ENCODE results near the gene PEPD. TPM values are rescaled to one million over a fixed set of nuclear protein-coding genes. Genes with fewer than 3 reads are reported as not detected.

PEPD gene
- total RNA-seq, 1 donor from 2014 or later: 32.6 TPM

DNA sequence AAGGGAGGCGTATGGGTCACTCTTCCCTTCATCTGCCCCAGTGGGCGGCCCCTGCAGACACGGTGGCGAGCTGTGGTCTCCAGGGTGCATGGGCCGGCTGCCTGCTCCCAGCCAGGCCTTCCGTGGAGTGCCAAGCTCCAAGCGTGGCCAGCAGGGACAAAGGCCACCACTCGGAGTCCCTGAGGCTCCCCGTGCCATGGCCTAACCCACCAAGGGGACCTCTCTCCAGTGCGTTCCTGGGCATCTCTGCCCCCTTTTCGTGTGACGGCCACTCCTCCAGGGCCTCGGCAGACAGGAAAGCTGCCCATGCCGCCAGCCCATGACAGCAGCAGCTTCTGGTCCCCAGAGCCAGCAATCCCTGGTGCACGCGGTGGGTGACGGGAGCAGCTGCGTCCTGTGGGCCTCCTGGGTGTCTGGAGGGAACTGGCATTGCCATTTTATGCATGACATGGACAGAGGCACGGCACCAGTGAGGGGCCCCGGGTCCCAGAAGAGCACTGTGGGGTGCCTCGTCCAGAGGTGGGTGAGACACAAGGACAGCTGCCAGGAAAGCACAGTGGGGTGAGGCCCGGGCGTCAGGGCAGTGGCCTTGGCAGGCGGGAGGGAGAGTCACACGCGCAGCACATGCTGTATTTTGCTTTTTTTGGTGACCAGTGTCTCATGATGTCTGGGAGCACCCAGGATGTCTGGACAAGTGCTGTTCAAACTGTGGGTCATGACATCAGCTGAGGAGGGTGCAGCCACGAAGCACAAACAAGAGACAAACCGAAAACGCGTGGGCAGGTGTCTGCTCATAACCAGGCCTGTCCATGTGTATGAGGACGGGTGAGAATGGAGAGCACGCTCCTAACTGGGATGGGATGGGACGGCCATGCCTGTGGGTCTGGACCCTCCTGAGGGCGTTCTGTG, 115.8 kb downstream of the PEPD start:
- DNase-seq: no peak

DNA sequence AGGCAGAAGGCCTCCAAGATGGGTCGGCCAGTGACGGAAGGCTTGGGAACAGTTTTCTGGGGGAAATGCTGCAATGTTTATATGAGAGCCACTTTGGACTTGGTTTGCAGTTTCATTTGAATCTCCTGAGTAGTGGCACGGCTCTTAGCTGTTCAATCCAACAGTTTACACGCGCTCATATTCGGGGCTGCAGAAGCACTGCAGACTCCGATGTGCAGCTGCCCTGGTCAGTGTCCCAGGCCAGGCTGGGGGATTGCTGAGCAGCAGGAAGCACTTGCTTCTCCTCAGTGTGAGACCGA, 116.4 kb downstream of the PEPD start:
- DNase-seq: peak; percentile 57

DNA sequence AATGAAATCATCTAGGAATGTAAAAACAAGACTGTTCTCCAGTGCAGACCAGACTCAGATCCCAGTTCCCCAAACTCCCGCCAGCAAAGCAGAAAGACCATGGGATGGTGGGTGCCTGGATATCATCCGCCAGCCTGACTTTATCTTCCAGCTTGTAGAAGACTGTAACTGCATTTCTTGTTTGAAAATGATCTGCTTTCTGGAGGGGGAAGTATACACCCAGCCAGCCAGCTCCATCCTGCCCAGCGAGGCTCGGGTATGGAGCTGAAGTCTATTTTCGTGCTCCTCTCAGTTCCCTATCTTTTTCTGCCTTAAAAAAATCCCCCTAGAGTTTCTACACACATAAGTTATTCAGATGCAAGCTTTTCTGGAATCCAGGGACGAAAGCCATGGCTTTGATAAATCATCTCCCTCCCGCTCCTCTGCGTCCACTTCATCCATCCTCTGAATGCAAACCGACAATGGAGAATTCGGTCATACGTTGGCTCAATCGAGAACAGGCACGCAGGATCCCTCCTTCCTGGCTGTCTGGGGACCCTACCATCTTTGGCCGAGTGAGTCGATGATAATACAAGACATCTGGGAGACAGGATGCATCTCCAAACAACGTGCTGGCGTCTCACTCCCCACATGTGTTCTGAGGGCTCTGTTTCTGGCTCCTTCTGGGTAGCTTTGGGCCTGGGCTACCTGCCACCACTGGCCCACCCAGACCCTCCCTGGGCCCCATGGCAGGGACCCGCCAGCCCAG, 116.9 kb downstream of the PEPD start:
- DNase-seq: peak; percentile 81

DNA sequence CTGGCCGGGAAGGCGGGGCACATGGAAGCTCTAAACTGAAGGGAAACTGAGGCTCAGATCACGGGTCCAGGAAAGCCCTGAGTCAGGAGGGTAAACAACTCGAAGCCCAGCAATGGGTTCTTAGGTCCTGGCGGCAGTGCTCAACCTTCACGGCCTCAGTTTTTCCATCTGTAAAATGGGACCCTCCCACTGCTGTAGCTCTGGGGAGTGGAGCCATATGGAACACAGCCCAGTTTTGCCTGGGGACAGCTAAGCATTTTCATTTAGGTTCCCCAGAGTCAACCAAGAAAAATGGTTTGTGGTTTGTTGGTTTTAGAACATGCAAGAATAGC, 117.7 kb downstream of the PEPD start:
- no peak for DNase-seq

DNA sequence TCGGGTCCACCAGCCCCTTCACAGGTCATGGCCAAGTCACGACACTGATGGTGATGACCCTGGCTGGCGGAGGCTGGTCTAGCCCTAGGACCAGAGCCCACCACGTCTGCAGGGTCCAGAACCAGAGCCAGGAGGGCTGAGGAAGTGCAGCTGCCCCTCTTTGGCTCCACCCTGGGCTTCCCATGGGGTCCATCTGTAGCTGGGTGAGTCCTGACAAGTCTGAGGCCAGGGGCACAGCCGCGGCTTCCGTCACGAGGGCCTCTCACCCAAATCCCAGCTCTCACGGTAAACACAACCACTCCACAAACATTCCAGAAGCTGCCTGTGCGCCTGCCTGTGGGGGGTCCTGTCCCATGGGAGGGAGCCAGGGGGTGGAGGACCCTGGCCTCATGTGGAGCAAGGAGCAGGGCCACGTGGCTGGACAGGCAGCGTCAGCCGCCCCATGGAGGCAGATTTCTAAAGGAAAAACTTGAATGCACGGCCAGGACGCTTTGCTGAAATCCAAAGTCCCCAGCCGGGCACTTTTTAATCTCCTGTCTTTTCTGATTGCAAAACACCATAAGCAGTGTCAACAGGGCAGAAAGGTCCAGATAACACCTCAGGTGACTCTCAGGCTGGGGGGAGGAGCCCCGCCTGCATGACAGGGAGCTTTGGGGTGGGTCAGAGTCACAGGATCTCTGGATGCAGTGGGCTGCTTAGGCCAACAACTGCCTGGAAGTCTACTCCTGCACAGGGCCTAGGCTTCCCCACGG, 118.2 kb downstream of the PEPD start:
- no peak for DNase-seq

DNA sequence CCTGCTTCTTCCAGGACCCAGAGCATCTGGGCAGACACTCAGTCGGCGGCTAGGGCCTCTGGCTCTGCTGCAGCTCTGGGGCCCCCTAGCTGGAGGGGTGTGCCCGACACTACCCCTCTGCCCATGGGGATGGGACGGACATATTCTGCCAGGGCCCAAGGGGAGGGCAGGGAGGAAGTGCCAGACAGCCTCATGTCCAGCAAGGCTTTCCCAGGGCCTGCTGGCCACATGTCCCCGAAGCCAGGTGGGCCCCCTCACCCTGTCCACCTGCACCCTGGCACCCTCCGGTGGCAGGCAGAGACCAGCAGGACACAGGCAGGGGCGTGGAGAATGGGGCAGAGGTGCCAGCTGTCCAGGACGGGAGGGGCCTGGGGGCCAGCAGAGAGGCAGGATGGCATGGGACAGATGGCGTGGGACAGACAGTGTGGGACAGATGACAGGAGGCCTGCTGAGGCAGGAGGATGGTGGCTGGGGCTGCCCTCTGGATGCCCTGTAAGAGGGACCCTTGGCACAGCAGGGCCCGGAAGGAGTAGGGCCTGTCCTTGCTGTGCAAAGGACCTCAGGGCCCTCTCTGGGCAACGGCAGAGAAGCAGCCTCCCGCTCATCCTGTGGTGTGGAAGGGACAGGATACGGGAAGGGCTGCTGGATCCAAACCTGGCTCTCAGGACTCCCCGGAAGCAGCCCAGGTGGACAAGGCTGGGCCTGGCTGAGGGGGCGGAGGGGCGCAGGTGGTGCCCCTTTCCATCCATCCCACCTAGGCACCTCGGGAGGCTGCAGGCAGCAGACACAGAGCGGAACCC, 119.0 kb downstream of the PEPD start:
- DNase-seq: peak; percentile 51

DNA sequence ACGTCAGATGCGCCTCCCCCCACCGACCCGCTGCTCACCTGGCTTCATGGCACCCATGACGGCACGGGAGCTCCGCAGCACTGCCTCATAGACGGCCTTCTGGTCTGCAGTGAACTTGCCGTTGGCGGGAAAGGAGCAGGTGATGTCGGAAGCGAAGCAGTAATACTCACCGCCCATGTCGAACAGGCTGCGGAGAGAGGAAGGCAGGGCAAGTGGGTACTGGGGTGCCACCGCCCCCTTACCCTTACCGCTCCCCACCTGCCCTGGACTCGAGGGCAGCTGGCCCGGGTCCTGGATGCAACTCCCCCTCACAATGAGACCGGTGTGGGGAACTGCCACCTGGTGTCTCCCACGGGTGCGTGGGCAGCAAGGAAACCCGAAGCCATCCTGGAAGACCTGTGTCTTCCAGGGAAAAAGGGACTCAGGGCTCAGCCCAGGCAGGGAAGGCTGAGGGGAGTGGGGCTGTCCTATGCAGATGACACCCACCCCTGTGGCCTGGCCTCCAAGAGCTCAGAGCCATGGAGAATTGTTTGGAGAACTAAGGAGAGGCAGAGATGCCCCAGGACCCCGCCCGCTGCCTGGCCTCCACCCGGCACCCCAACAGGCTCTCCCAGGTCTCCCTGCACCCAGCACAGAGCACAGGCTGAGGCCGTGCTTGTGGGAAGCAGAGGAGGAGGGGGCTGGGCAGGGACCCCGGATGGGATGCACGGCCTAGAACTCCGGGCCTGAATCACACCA, 119.7 kb downstream of the PEPD start:
- no peak for DNase-seq

DNA sequence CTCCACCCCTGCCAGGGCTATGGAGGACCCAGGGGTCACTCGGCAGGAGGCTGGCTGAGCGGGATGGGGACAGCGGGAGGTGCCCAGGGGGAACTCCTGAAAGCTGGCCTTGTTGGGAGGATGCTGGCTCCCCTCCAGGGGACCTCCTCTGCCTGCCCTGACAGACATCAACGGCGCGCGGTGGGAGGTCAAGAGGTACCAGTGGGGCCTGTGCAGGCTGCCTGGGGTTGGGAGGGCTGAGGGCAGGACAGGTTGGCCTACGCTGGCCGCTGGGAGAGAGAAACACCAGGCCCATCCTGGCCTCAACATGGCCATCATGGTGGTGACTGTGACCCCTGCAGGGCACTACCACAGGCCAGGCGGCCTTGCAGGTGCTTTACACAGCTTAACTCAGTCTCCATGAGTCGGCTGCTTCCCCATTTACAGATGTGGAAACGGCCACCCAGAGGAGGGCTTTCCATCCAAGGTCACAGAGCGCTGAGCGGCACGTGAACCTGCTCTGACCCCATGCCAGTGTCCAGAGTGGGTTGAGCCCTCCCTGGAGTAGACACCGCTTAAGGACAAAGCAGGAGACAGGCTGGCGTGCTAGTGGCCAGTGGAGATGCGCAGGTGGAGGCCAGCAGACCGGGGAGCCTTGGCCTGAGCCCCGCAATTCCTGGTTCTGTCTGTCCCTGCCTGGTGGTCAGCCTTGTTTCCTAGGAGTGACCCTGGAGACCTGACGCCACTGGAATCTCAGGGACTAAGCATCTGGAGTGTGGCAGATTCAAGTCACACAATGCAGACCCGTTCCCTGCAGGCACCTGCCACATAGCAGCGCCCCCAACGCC, 120.5 kb downstream of the PEPD start:
- no peak for DNase-seq

DNA sequence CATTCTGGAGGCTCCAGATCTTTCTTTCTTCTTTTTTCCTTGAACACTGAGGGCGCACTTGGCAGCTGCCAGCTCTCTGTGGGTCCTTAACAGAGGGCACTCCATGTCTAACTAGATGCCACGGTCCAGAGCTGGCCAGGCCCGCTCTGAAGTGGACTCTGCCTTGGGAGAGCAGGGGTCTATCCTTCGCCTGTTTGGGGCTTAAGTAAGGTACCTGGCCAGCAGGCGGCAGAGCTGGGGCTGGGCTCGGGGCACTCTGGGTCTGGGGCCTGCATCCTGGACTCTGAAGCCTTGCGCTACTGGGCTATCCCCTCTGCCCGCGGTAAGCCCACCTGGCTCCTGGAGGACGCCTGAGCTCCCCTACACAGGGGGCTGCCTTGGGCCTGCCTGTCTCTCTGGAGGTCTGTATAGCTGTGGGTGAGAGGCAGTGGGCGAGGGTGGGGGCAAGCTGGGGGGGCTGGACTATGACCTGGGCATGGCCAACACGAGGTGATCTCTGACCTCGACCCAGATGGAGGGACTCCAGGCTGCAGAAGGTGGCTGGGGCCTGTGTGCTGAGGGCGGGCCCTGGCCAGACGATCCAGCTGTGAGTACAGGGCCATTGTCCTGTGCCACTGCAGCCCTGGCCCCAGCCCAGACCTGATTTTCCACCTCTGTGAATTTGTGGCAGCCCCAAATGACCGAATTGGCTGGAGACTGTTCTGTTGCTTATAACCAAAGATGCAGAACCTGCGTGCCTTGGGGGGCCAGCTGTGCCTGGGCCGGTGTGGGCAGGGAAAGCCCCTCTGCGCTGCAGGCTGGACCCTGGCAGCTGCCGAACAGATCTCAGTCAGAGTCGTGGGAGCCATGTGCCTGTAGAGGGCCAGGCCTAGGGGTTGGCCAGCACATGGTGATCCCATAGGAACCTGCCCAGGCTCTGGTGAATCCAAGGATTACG, 121.6 kb downstream of the PEPD start:
- DNase-seq: no peak

DNA sequence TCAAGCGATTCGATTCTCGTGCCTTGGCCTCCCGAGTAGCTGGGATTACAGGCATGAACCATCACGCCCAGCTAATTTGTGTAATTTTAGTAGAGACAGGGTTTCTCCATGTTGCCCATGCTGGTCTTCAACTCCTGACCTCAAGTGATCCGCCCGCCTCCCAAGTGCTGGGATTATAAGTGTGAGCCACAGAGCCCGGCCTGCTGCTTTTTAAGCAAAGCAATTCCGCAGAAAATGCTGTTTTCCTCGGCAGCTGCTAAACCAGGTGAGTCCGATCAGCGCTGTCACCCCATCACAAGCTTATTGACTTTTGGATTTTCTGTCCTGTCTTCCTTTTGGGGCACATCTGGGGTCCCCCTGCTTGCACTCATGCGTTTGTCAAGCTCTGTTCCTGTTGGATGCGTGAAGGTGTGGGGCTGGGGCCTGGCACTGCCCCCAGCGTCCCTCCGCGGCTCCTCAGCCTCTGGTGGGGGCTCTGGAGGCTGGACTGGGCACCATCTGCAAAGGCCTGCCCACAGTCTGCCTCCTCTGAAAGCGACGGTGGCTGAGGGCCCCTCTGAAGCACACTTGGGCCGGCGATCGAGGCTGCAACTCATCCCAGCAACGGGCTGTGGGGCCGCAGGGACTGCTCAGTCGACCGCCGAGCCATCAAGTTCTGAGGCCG, 122.4 kb downstream of the PEPD start:
- DNase-seq: no peak

DNA sequence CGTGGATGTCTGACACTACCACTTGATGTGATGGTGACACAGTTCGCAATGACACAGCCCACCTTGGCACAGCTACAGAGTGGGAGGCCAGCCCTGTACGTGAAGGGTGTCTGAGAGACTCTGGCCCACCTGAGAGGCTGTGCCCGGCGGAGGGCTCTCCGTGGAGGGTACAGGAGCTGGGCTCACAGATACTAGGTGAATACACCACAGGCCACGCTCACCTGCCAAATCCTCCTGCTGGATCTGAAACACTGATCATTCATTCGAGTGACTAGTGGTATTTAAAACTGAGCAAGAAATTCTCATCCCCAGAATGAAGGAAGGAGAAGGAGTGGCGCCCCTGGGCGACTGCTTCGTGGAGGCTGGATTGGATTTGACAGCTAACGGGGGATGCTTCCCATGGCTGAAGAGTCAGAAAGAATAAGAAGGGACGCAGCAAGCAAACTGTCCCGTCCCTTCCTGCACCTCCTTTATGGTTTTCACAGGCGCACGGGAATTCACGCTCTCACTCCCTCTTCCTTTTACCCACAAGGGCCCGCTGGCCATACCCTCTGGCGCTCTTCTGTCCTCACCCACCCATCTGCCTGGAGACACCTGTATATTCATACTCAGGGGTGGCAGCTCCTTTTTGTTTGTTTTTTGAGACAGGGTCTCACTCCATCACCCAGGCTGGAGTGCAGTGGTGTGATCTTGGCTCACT, 123.1 kb downstream of the PEPD start:
- DNase-seq: no peak

DNA sequence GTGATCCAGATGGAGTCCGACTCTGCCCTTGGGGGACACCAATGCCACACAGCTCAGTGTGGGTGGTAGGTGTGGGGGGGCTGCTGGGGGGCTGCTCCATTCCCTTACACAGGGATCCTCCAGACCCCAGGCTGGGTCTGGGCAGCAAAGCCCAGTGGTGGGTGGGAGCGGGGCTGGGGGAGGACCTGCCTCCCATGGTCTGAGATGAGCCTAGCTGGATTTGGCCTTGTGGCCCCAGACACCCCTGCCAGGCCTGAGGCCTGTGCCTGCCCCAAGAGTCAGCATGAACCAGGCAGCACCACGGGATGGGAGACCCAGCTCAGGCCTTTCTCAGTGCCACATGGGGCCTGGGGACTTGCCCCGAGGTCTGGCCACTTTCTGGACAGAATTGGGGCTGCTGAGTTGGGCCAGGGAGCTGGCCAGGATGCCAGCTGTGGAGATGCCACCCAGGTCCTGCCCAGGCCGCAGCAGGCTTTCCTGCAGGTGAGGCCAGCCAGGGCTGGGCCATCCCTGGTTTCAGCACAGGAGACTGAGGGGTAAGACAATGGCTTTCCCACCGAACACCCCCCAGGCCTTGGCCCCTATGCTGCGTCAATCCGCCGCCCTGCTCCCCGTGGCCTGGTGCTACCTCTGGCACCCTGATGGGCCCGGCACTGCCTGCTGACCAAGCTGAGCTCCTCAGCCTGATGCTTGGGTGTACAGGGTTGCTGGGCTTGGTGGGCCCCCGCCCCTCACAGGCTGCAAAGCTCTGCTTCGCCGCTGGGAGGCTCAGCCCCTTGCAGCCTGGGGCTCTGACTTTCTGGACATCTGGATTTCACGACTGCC, 123.8 kb downstream of the PEPD start:
- DNase-seq: no peak

DNA sequence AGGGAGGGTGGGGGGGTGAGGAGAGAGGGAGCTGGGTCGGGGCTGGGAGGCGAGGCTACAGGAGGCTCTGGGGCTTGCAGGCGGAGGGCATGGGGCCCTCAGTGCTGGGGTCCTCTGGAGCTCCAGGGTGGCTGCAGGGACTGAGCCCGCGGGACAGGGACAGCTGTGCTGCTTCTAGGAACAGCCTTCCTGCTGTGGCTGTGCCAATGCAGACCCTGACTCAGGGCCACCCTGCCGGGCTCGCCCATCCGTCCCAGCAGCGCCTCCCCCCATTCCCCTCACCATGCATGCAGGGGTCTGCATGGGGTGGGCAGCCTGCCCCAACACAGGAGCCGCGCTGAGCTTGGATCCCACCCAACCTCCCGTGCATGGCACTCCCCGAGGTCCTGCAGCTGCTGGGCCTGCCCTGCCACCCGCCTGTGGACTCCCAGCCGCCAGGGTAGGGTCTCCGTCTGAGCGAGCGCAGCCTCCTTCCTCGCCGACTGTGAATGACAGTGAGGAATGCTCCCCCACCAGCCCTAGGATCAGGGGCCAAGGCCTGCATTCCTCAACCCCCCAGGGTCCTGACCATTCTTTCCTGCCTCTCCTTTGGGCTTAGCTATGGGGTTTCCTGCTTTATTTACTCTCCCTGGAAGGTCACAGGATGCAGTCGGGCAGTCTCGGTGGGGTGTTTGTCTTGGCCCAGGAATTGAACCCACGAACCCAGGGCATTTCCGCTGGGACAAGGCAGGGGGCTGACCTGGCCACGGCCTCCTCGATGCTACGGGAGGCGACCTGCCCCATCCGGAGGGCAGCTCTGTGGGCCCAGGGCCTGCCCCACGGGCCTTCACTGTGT, 124.7 kb downstream of the PEPD start:
- DNase-seq: no peak

DNA sequence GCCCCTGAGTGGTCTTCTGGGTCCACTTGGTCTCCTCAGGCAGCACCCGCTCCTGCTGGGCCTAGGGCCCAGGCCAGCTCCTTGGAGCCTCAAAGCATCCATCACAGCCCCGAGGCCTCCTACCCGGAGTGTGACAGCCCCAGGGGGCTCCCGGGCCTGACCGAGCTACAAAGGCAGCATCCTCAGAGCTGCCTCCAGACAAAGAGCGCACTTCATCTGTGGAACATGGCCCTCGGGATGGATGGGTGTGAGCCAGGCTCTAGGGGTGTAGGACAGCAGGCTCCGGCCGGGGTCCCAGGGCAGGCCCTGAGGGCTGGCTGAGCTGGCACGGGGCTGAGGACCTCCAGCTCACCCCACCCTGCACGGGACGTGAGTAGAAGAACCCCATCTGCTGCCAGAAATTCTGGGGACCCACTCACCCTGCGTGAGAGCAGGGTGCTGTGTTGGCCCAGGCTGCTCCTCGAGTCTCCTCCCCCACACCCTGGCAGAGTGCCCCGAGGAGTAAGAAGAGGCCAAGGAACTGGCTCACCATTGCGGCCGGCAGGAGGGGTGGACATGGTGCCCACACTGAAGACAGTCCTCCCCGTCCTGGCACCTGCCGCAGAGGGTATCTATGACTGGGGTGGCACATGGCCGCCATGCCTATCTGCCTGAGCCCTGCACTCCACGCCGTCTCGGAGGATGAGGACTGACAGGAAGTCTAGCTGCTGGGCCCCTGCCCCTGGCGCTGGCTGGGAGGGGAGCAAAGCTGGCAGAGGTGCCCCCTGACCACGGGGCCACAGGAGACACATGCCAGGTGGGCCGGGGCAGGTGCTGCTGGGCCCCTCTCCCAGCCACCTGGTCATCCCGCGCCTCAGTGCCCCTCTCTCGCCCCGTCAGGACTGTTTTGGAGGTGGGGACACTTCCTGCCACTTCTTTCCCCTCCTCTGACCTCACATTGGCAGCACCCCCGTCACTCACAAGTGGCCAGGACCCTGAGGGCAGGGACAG, 125.7 kb downstream of the PEPD start:
- no peak for DNase-seq

Measured in tongue (tissue), 2 donors.